Panc1 (cell line): ENCODE measurements around the gene RNF208. TPM values are rescaled to one million over a fixed set of nuclear protein-coding genes. Genes with fewer than 3 reads are reported as not detected.

Source experiments
- ATAC-seq: fragments of 200-7000 bp; cut with Tn5 transposase; 2 replicates; pipeline ENCODE4 v1.9.1; 2020; ENCODE audit warnings: mild to moderate bottlenecking, moderate library complexity
- BruUV-seq: library from RNA; stranded (reverse); fragments of 400-500 nt; replicated peaks from 2 replicates; lab custom pipeline; 2021; lab: Mats Ljungman, UMichigan
- CTCF ChIA-PET: fragments of 300-600 bp; sonication (Branson Sonifier 250); formaldehyde crosslinking; loops from one replicate; lab custom pipeline; 2022; ENCODE audit warnings: antibody characterized with exemption; lab: Charles Lee
- POLR2A ChIA-PET: fragments of 300-600 bp; sonication (Branson Sonifier 250); formaldehyde crosslinking; loops from one replicate; lab custom pipeline; 2022; ENCODE audit warnings: antibody characterized with exemption; lab: Charles Lee
- DNase-seq: peaks from one replicate; pipeline ENCODE4 v3.0.0-alpha.2; 2010; ENCODE audit warnings: low read depth, low spot score
- H3K27ac ChIP-seq: 2 replicates; pipeline ENCODE4 v1.5.1; 2011; ENCODE audit warnings: mild to moderate bottlenecking, low read length, inconsistent platforms
- H3K27me3 ChIP-seq: fragments of 200-500 bp; sonication (Bioruptor generic); 2 replicates; pipeline ENCODE4 v1.6.0; 2014; ENCODE audit warnings: low read length, inconsistent platforms; ENCODE audit not compliant: control insufficient read depth, insufficient read depth
- H3K36me3 ChIP-seq: fragments of 200-500 bp; sonication (Bioruptor generic); 2 replicates; pipeline ENCODE4 v1.5.1; 2014; ENCODE audit warnings: inconsistent platforms, mild to moderate bottlenecking, low read length, moderate library complexity; ENCODE audit not compliant: control insufficient read depth, insufficient read depth
- H3K4me1 ChIP-seq: 2 replicates; pipeline ENCODE4 v1.5.1; 2011; ENCODE audit warnings: inconsistent platforms, mild to moderate bottlenecking, low read length, moderate library complexity; ENCODE audit not compliant: control insufficient read depth, insufficient read depth
- H3K4me3 ChIP-seq, 2 experiments: 2 replicates each; pipeline ENCODE4 v1.5.1; 2011 to 2012; ENCODE audit warnings: low read depth in 2 of 2, low read length in 2 of 2, mild to moderate bottlenecking in 2 of 2, inconsistent platforms in 1 of 2, moderate library complexity in 1 of 2
- H3K9me3 ChIP-seq: fragments of 200-500 bp; sonication (Bioruptor generic); 2 replicates; pipeline ENCODE4 v1.5.1; 2014; ENCODE audit warnings: low read depth, mild to moderate bottlenecking, inconsistent platforms, low read length, moderate library complexity; ENCODE audit not compliant: control insufficient read depth, insufficient read depth
- POLR2AphosphoS5 ChIP-seq: IDR thresholded peaks from 2 replicates; pipeline ENCODE4 v1.6.1; 2012; ENCODE audit warnings: mild to moderate bottlenecking, low read depth, low read length, moderate library complexity
- SIN3A ChIP-seq: IDR thresholded peaks from 2 replicates; pipeline ENCODE4 v1.6.1; 2012; ENCODE audit warnings: low read depth, mild to moderate bottlenecking, low read length, moderate library complexity, borderline replicate concordance; ENCODE audit not compliant: insufficient read depth
- TCF7L2 ChIP-seq: IDR thresholded peaks from 2 replicates; pipeline ENCODE4 v1.6.1; 2011; ENCODE audit warnings: mild to moderate bottlenecking, low read depth, low read length, inconsistent platforms
- in situ Hi-C: cut with HindIII; loops from 2 replicates; pipeline ENCODE4 v1.10.0; 2016; ENCODE audit warnings: low sequenced_read_pairs, low pct_unique_long_range_greater_than_20kb
- intact Hi-C: fragments of 100-400 bp; cut with micrococcal nuclease; formaldehyde crosslinking; loops from one replicate; pipeline ENCODE4 v1.10.0; 2022; ENCODE audit not compliant: unreplicated experiment
- total RNA-seq: library from RNA; stranded (reverse); gene quantifications from one replicate; pipeline ENCODE4 v1.2.1, GENCODE V29; 2021; ENCODE audit not compliant: unreplicated experiment
- TF ChIP-seq, protein P1 (sequence below), 2 experiments: IDR thresholded peaks; 2 replicates each; pipeline ENCODE4 v1.6.1; 2011 to 2012; ENCODE audit warnings: low read depth in 2 of 2, control low read depth in 1 of 2, low read length in 1 of 2, mild to moderate bottlenecking in 1 of 2, moderate library complexity in 1 of 2; ENCODE audit not compliant: insufficient read depth in 1 of 2
- TF ChIP-seq, protein P2 (sequence below): fragments of 450-650 bp; IDR thresholded peaks from 2 replicates; pipeline ENCODE4 v1.5.1; 2017; ENCODE audit warnings: mild to moderate bottlenecking

Gene RNF208
- total RNA-seq, 1 experiment from 2014 or later: 11.5 TPM

DNA sequence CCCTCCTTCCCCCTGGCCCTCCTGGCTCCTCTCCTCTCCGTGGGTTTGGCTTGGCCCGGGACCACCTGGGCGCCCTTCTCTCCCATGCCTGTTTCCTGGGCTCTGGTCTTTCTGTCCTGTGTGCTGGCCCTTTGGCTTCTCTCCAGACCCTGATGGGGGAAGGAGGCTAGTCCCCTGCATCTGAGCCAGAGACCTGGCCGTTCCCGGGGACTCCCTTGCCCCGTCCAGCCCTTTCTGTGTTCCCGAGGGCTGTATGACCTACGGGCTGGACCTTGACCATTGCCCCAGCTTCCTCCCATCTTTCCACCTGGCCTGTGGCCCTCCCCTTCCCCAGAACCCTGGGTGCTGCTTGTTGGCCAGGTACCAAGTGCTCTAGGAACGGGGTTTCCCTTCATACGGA lies 41.5 kb upstream of the RNF208 start:
- in situ Hi-C loops (no loop called here), intact Hi-C loops (no loop called here)
- ChIA-PET CTCF (no interaction called here), POLR2A (no interaction called here)
- no TSS peak for BruUV-seq
- DNase-seq: no peak
- H3K27ac ChIP-seq: no peak overlapping the region
- ATAC-seq: no peak
- no peaks in the 10 kb centered on the region for H3K27me3 ChIP-seq
- H3K4me3 ChIP-seq: no peak overlapping the region
- no peaks in the 10 kb centered on the region for H3K4me1 ChIP-seq
- H3K9me3 ChIP-seq: no peaks in the 10 kb centered on the region
- H3K36me3 ChIP-seq: 0 out of 2 replicates have a peak, but pooled peaks cover 3% of the 10 kb centered on the region
- TF ChIP-seq SIN3A (no peak), POLR2AphosphoS5 (no peak), TCF7L2 (no peak)
- TF ChIP-seq, protein P1, sequence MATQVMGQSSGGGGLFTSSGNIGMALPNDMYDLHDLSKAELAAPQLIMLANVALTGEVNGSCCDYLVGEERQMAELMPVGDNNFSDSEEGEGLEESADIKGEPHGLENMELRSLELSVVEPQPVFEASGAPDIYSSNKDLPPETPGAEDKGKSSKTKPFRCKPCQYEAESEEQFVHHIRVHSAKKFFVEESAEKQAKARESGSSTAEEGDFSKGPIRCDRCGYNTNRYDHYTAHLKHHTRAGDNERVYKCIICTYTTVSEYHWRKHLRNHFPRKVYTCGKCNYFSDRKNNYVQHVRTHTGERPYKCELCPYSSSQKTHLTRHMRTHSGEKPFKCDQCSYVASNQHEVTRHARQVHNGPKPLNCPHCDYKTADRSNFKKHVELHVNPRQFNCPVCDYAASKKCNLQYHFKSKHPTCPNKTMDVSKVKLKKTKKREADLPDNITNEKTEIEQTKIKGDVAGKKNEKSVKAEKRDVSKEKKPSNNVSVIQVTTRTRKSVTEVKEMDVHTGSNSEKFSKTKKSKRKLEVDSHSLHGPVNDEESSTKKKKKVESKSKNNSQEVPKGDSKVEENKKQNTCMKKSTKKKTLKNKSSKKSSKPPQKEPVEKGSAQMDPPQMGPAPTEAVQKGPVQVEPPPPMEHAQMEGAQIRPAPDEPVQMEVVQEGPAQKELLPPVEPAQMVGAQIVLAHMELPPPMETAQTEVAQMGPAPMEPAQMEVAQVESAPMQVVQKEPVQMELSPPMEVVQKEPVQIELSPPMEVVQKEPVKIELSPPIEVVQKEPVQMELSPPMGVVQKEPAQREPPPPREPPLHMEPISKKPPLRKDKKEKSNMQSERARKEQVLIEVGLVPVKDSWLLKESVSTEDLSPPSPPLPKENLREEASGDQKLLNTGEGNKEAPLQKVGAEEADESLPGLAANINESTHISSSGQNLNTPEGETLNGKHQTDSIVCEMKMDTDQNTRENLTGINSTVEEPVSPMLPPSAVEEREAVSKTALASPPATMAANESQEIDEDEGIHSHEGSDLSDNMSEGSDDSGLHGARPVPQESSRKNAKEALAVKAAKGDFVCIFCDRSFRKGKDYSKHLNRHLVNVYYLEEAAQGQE (IDR thresholded peaks at IDR 0.05; ENCODE audit: insufficient read depth in 1 of 2, low read depth in 2 of 2, low read length in 1 of 2): no peak
- TF ChIP-seq, protein P2, sequence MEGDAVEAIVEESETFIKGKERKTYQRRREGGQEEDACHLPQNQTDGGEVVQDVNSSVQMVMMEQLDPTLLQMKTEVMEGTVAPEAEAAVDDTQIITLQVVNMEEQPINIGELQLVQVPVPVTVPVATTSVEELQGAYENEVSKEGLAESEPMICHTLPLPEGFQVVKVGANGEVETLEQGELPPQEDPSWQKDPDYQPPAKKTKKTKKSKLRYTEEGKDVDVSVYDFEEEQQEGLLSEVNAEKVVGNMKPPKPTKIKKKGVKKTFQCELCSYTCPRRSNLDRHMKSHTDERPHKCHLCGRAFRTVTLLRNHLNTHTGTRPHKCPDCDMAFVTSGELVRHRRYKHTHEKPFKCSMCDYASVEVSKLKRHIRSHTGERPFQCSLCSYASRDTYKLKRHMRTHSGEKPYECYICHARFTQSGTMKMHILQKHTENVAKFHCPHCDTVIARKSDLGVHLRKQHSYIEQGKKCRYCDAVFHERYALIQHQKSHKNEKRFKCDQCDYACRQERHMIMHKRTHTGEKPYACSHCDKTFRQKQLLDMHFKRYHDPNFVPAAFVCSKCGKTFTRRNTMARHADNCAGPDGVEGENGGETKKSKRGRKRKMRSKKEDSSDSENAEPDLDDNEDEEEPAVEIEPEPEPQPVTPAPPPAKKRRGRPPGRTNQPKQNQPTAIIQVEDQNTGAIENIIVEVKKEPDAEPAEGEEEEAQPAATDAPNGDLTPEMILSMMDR: no peak

DNA sequence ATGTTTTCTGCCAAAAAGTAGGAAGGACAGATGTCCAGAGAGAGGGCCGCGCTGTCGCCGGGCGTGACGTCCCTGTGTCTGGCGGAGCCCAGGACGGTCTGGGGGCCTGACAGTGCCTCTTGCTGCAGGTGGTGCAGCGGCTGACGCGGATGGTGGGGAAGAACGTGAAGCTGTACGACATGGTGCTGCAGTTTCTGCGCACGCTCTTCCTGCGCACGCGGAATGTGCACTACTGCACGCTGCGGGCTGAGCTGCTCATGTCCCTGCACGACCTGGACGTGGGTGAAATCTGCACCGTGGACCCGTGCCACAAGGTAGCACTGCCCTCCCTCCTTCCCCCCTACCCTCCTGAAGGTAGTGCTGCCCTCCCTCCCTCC lies 40.9 kb upstream of the RNF208 start:
- no TSS peak for BruUV-seq
- Histone ChIP-seq H3K36me3 (0 out of 2 replicates have a peak, but pooled peaks cover 3% of the 10 kb centered on the region), H3K27me3 (no peaks in the 10 kb centered on the region), H3K4me3 (no peak overlapping the region), H3K27ac (no peak overlapping the region), H3K9me3 (no peaks in the 10 kb centered on the region), H3K4me1 (no peaks in the 10 kb centered on the region)
- in situ Hi-C loops: no loop called here
- ChIA-PET POLR2A (no interaction called here), CTCF (no interaction called here)
- TF ChIP-seq TCF7L2: no peak
- TF ChIP-seq, protein P2: no peak
- no peak for TF ChIP-seq POLR2AphosphoS5
- TF ChIP-seq, protein P1 (IDR thresholded peaks at IDR 0.05; ENCODE audit: insufficient read depth in 1 of 2, low read depth in 2 of 2, low read length in 1 of 2): no peak
- TF ChIP-seq SIN3A: no peak
- ATAC-seq (no peak), DNase-seq (no peak)
- intact Hi-C loops: no loop called here
